Islet of Langerhans (tissue), 1 donor: ENCODE results near the gene TBC1D1.
A peak's percentile ranks its signal among the peaks of the same experiment; 100 is the strongest.

ENCODE experiments used
- FAIRE-seq: peaks from one replicate; lab custom pipeline; 2011; peaks lifted over from hg19 to GRCh38; lab: Jason Lieb, UNC

The TBC1D1 gene

GRCh38 chr4:38176165-38176564 lies 285.3 kb downstream of the TBC1D1 start:
- no peak for FAIRE-seq

- FAIRE-seq = no peak
These were observed 286.2 kb downstream of the TBC1D1 start for GRCh38 chr4:38177035-38177546.

- FAIRE-seq = no peak
These were observed 286.9 kb downstream of the TBC1D1 start for GRCh38 chr4:38177641-38178391.

GRCh38 chr4:38178392-38178995 lies 287.6 kb downstream of the TBC1D1 start:
- no peak for FAIRE-seq

- FAIRE-seq = peak; percentile 79
These were observed 288.9 kb downstream of the TBC1D1 start for GRCh38 chr4:38179690-38180377.

- no peak for FAIRE-seq
These were observed 289.6 kb downstream of the TBC1D1 start for GRCh38 chr4:38180456-38180855.

GRCh38 chr4:38181286-38181685 lies 290.4 kb downstream of the TBC1D1 start:
- no peak for FAIRE-seq

GRCh38 chr4:38182334-38182998 lies 291.6 kb downstream of the TBC1D1 start:
- no peak for FAIRE-seq

GRCh38 chr4:38184404-38184803 lies 293.5 kb downstream of the TBC1D1 start:
- FAIRE-seq = no peak

GRCh38 chr4:38185406-38186144 lies 294.7 kb downstream of the TBC1D1 start:
- FAIRE-seq = no peak

GRCh38 chr4:38188136-38188535 lies 297.3 kb downstream of the TBC1D1 start:
- no peak for FAIRE-seq

GRCh38 chr4:38188631-38189101 lies 297.8 kb downstream of the TBC1D1 start:
- no peak for FAIRE-seq
